ENCODE data around the gene IMMP2L.

DNA sequence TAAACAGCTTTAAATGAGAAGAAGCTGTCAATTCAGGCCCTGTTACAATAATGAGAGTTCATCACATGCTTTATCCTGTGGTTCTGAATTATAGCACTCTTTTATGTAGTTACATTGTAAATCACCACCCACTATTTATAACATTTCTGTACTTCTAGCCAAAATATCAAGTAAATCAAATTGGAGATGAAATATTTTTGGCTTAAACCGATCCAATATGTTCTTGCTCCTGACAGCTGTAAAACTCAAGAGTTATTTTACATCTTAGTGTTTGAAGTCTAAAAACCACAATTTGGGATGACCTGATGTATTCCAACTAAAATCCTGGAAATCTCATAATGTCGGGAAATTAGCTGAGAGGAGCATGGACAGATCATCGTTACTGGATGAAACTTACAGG is 842.6 kb downstream of the IMMP2L start:
- no peak for TF ChIP-seq SP1 (IDR thresholded peaks at IDR 0.05)
- TF ChIP-seq PKNOX1 (IDR thresholded peaks at IDR 0.05), result no peak
- TF ChIP-seq SUZ12 (IDR thresholded peaks at IDR 0.05), result no peak
- TF ChIP-seq CTBP1 (IDR thresholded peaks at IDR 0.05; ENCODE audit: borderline replicate concordance), result no peak
- no peak for TF ChIP-seq LEF1 (IDR thresholded peaks at IDR 0.05; ENCODE audit: borderline replicate concordance)
- TF ChIP-seq FOXK2 (IDR thresholded peaks at IDR 0.05), result no peak
- TF ChIP-seq FOXM1 (IDR thresholded peaks at IDR 0.05; ENCODE audit: borderline replicate concordance), result no peak
- TF ChIP-seq FOXA1 (IDR thresholded peaks at IDR 0.05), result no peak
- no peak for TF ChIP-seq ELF4 (IDR thresholded peaks at IDR 0.05)
